HG03571 (cell line): Measurements from ENCODE around the gene CEACAM1.
A peak's percentile ranks its signal among the peaks of the same experiment; 100 is the strongest.
"Not testable (repeated sequence)": the region's sequence is repeated elsewhere in the genome, so short reads cannot be mapped to it uniquely, and the experiment has no call there.

Source experiments
- ATAC-seq: cut with Tn5 transposase; IDR thresholded peaks from one replicate; pipeline ENCODE4 v1.9.1; 2021; ENCODE audit not compliant: unreplicated experiment

CEACAM1 gene

GRCh38 chr19:42512743-42513304 is 15.5 kb downstream of the CEACAM1 start:
- no peak for ATAC-seq

- no peak for ATAC-seq
Observed at GRCh38 chr19:42512130-42512636, 16.1 kb downstream of the CEACAM1 start.

GRCh38 chr19:42511340-42511739 is 16.9 kb downstream of the CEACAM1 start:
- no peak for ATAC-seq

- ATAC-seq, result no peak
Observed at GRCh38 chr19:42508892-42509444, 19.3 kb downstream of the CEACAM1 start.

- ATAC-seq, result no peak
Observed at GRCh38 chr19:42505066-42505465, 23.2 kb downstream of the CEACAM1 start.

- ATAC-seq, result no peak
Observed at GRCh38 chr19:42501733-42502132, 26.5 kb downstream of the CEACAM1 start.

- ATAC-seq, result not testable (repeated sequence)
Observed at GRCh38 chr19:42501243-42501642, 27.0 kb downstream of the CEACAM1 start.

GRCh38 chr19:42498169-42498757 is 30.0 kb downstream of the CEACAM1 start:
- no peak for ATAC-seq

- peak; percentile 71 for ATAC-seq
Observed at GRCh38 chr19:42497492-42498168, 30.7 kb downstream of the CEACAM1 start.

- no peak for ATAC-seq
Observed at GRCh38 chr19:42496460-42497133, 31.7 kb downstream of the CEACAM1 start.

- ATAC-seq, result no peak
Observed at GRCh38 chr19:42495663-42496062, 32.6 kb downstream of the CEACAM1 start.

GRCh38 chr19:42494321-42494720 is 34.0 kb downstream of the CEACAM1 start:
- no peak for ATAC-seq

- ATAC-seq, result no peak
Observed at GRCh38 chr19:42488783-42489521, 39.3 kb downstream of the CEACAM1 start.

- ATAC-seq, result no peak
Observed at GRCh38 chr19:42487798-42488178, 40.5 kb downstream of the CEACAM1 start.

GRCh38 chr19:42487032-42487797 is 41.1 kb downstream of the CEACAM1 start:
- ATAC-seq, result no peak

GRCh38 chr19:42485036-42485435 is 43.2 kb downstream of the CEACAM1 start:
- not testable (repeated sequence) for ATAC-seq

GRCh38 chr19:42480335-42481095 is 47.8 kb downstream of the CEACAM1 start:
- no peak for ATAC-seq

- no peak for ATAC-seq
Observed at GRCh38 chr19:42479736-42480135, 48.5 kb downstream of the CEACAM1 start.

- ATAC-seq, result no peak
Observed at GRCh38 chr19:42478765-42479311, 49.4 kb downstream of the CEACAM1 start.
